Body of pancreas (tissue), 4 donors: ENCODE results near the gene NHERF1. TPM values are rescaled to one million over a fixed set of nuclear protein-coding genes. Genes with fewer than 3 reads are reported as not detected.

Source experiments
- ATAC-seq: fragments of 150-250 bp; one replicate; pipeline ENCODE4 v1.9.1; 2016
- DNase-seq, 4 donors: peaks; one replicate each; pipeline ENCODE4 v3.0.0-alpha.2; 2019
- H3K27ac ChIP-seq, 4 donors: fragments of 200-600 bp; sonication (generic); 1 replicate in 3 of 4; 2 replicates in 1 of 4; pipeline versions ENCODE4 v1.5.1 to v1.6.1; 2016 to 2019; ENCODE audit warnings: mild to moderate bottlenecking in 1 of 4, mixed read lengths in 1 of 4, moderate library complexity in 1 of 4
- H3K27me3 ChIP-seq, 2 donors: fragments of 200-600 bp; sonication (generic); one replicate each; pipeline ENCODE4 v1.6.0; 2016; ENCODE audit warnings: mild to moderate bottlenecking in 1 of 2
- H3K36me3 ChIP-seq, 2 donors: fragments of 200-600 bp; sonication (generic); replicated peaks in 1 of 2; 2 replicates each; pipeline ENCODE4 v1.5.1; 2016; ENCODE audit warnings: low read depth in 2 of 2; ENCODE audit not compliant: insufficient read depth in 1 of 2
- H3K4me1 ChIP-seq: fragments of 200-600 bp; sonication (generic); one replicate; pipeline ENCODE4 v1.6.0; 2016
- H3K4me3 ChIP-seq, 2 donors: fragments of 200-600 bp; sonication (generic); 1 replicate in 1 of 2; 2 replicates in 1 of 2; pipeline ENCODE4 v1.5.1; 2016 to 2019
- H3K9me3 ChIP-seq, 3 donors: fragments of 200-600 bp; sonication (generic); 1 replicate in 2 of 3; 2 replicates in 1 of 3; pipeline ENCODE4 v1.5.1; 2016
- POLR2A ChIP-seq, 3 donors: fragments of 450-650 bp; IDR thresholded peaks; one replicate each; pipeline ENCODE4 v1.6.1; 2016; ENCODE audit warnings: antibody characterized with exemption in 3 of 3, mild to moderate bottlenecking in 2 of 3
- WGBS, 2 donors: methylation state at CpG; one replicate each; pipeline ENCODE4 v1.1.5; 2017; 5-methylcytosine and 5-hydroxymethylcytosine counted together
- intact Hi-C: fragments of 100-400 bp; cut with DNase I; formaldehyde crosslinking; loops from one replicate; pipeline ENCODE4 v1.15.1; 2023
- total RNA-seq, 2 donors: library from RNA; depleted of rRNA; stranded (reverse); fragments of >200 nt; gene quantifications; one replicate each; pipeline ENCODE4 v1.1.0, GENCODE V29; 2016
- TF ChIP-seq, protein P1 (sequence below), 7 experiments: fragments of 450-650 bp in 4 of 7; fragments of 200-600 bp in 3 of 7; sonication (generic) in 3 of 7; IDR thresholded peaks; one replicate each; pipeline ENCODE4 v1.5.1; 2016 to 2019; ENCODE audit warnings: antibody characterized with exemption in 7 of 7

NHERF1 gene
- total RNA-seq, 2 donors from 2014 or later, result 56.6 to 64.9 TPM

DNA sequence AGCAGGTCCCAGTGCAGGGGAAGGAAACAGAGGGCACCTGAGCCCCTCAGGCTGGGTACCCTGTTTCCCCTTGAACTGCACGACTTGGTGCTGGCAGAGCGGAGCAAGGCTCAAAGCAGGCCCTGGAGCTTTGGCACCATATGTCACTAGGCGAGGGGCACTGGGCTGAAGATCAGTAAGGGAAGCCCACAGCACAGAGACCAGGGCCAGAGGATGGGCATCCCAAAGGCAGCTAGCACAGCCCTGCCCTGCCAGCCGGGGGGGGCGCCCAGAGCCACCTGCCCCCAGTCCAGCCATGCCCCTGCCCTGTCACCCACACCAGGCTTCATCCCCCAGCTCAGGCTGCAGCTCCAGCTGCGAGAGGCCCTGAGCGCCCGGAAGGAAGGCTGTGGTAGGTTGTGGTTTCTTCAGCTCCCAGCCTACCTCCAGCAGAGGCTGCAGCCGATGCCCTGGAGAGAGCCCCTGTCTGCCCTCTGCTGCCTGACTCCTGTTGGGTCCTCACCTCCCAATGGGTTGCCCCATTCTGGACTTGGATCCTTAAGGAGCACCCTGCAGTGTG lies 10.9 kb downstream of the NHERF1 start:
- Histone ChIP-seq H3K9me3 (no peaks in the 10 kb centered on the region), H3K27me3 (no peaks in the 10 kb centered on the region), H3K4me3 (no peak overlapping the region), H3K27ac (peak overlapping the region; percentile 55 to 86 (median 82)), H3K4me1 (peaks cover 97% of the 10 kb centered on the region), H3K36me3 (no peaks in the 10 kb centered on the region)
- TF ChIP-seq POLR2A (IDR thresholded peaks at IDR 0.05), result no peak
- TF ChIP-seq, protein P1, sequence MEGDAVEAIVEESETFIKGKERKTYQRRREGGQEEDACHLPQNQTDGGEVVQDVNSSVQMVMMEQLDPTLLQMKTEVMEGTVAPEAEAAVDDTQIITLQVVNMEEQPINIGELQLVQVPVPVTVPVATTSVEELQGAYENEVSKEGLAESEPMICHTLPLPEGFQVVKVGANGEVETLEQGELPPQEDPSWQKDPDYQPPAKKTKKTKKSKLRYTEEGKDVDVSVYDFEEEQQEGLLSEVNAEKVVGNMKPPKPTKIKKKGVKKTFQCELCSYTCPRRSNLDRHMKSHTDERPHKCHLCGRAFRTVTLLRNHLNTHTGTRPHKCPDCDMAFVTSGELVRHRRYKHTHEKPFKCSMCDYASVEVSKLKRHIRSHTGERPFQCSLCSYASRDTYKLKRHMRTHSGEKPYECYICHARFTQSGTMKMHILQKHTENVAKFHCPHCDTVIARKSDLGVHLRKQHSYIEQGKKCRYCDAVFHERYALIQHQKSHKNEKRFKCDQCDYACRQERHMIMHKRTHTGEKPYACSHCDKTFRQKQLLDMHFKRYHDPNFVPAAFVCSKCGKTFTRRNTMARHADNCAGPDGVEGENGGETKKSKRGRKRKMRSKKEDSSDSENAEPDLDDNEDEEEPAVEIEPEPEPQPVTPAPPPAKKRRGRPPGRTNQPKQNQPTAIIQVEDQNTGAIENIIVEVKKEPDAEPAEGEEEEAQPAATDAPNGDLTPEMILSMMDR (IDR thresholded peaks at IDR 0.05), result no peak
- no peak for DNase-seq
- intact Hi-C loops, result no loop called here
- no peak for ATAC-seq
- 44 to 50% methylated on average over 2 to 7 of the region's 9 CpGs for WGBS, 2 donors

DNA sequence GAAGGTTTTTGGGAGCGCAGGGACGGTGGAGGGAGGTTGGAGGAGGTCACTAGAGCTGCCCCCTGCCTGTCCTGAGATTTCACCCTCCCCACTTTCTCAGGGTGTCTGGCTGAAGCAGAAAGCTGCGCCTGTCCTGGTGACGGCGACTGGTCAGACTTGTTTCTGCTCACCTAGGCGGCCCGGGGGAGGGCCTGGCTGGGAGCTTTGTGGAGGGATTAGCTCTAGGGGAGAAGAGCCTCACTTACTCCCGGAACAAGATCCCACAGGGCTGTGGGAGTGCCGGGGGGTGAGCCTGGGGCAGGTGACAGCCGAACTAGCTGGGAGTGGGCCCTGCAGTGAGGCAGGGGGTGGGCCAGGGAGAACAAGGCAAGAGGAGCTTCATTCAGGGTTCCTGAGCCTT lies 11.5 kb downstream of the NHERF1 start:
- no peak overlapping the region for H3K4me3 ChIP-seq
- no peaks in the 10 kb centered on the region for H3K36me3 ChIP-seq
- no peaks in the 10 kb centered on the region for H3K27me3 ChIP-seq
- no peaks in the 10 kb centered on the region for H3K9me3 ChIP-seq
- H3K4me1 ChIP-seq, result peaks cover 93% of the 10 kb centered on the region
- peak; percentile 62 to 78 (median 76) for DNase-seq
- 33 to 56% methylated on average over 5 to 10 of the region's 10 CpGs for WGBS, 2 donors
- ATAC-seq, result peak; percentile 68
- intact Hi-C loops, result no loop called here
- peak in 2 of 3 donors; percentile 52 to 57 for TF ChIP-seq POLR2A (IDR thresholded peaks at IDR 0.05)
- TF ChIP-seq, protein P1 (IDR thresholded peaks at IDR 0.05), result no peak
- peak overlapping the region; percentile 55 to 86 (median 82) for H3K27ac ChIP-seq

DNA sequence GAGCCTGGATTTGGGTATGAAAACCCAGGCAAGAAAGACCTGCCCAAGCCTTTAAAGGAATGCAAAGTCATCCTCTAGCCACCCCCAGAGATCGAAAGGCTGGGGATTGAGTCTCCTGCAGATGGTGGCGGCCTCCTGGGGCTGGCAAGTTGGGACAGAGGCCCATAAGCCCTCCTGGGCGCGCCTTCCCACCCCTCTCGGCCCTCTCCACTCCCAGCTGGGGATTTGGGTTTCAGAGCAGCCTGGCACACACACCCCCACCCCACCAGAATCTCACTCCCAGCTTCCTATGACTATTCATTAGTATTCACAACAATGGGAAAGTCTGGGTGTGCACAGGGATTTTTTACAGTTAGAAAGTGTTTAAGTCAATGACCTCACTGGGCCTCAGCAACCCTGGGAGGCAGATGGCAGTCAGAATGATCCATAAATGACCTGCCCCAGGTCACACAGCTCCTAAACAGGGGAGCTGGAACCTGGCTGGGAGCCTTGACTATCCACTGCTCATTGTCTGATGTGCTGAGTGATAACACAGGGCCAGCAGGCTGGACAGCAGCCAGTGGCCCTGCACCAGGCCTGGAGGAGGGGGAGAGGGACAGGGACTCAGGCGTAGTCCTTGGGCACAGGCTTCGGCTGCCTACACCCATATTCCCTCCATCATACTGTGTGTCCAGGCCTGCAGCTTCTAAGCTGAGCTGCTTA lies 12.1 kb downstream of the NHERF1 start:
- TF ChIP-seq, protein P1 (IDR thresholded peaks at IDR 0.05), result no peak
- no peak for TF ChIP-seq POLR2A (IDR thresholded peaks at IDR 0.05)
- no peaks in the 10 kb centered on the region for H3K27me3 ChIP-seq
- no peaks in the 10 kb centered on the region for H3K9me3 ChIP-seq
- peak; percentile 24 for ATAC-seq
- H3K4me3 ChIP-seq, result no peak overlapping the region
- no peaks in the 10 kb centered on the region for H3K36me3 ChIP-seq
- intact Hi-C loops, result no loop called here
- WGBS, 2 donors, result 46 to 56% methylated on average over 7 of the region's 7 CpGs
- peaks cover 88% of the 10 kb centered on the region for H3K4me1 ChIP-seq
- peak overlapping the region; percentile 55 to 86 (median 82) for H3K27ac ChIP-seq
- DNase-seq, result peak in 1 of 4 donors; percentile 57

DNA sequence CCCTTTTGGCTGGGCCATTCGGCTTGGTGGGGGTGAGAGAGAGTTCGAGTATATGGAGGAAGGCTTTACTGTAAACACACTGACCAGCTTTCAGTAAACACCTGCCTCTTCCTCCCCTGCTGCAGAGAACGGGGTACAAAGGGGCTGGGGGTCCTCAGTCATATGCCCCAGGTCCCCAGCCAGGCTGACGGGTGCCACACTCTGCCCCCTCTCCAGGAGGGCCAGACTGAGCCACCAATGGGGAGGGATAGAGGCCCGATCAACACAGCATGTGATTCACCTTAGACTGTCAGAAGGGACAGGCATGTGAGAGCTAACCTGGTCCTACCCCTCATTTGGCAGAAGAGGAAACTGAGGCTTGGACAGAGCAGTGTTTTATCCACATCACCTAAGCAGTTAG lies 13.0 kb downstream of the NHERF1 start:
- H3K4me3 ChIP-seq, result no peak overlapping the region
- 61 to 76% methylated on average over 5 of the region's 5 CpGs for WGBS, 2 donors
- DNase-seq (no peak), ATAC-seq (no peak)
- no peak for TF ChIP-seq POLR2A (IDR thresholded peaks at IDR 0.05)
- TF ChIP-seq, protein P1 (IDR thresholded peaks at IDR 0.05), result no peak
- H3K4me1 ChIP-seq, result peaks cover 84% of the 10 kb centered on the region
- intact Hi-C loops, result no loop called here
- H3K27me3 ChIP-seq, result no peaks in the 10 kb centered on the region
- H3K27ac ChIP-seq, result peak overlapping the region in 3 of 4 donors; percentile 80 to 86 (median 83)
- no peaks in the 10 kb centered on the region for H3K9me3 ChIP-seq
- no peaks in the 10 kb centered on the region for H3K36me3 ChIP-seq
